GM03348 (cell line): ENCODE results near the gene ANO4.

ENCODE experiments used
- DNase-seq: peaks from one replicate; pipeline ENCODE4 v3.0.0; 2012; ENCODE audit warnings: low spot score

Gene ANO4

GRCh38 chr12:100794441-100795173 lies at the start of gene ANO4:
Gene ANO4 (plus strand): TSS chr12:100794776. CDS start chr12:100901786, 107,010 bp downstream.
- peak; percentile 16 for DNase-seq

GRCh38 chr12:100745378-100746071 lies 49.1 kb upstream of the ANO4 start:
- DNase-seq = no peak

GRCh38 chr12:100752841-100753240 lies 41.7 kb upstream of the ANO4 start:
- no peak for DNase-seq

GRCh38 chr12:100753837-100754236 lies 40.7 kb upstream of the ANO4 start:
- no peak for DNase-seq

- DNase-seq = no peak
These were observed 39.4 kb upstream of the ANO4 start for GRCh38 chr12:100755186-100755585.

- no peak for DNase-seq
These were observed 36.5 kb upstream of the ANO4 start for GRCh38 chr12:100758083-100758482.

- no peak for DNase-seq
These were observed 27.2 kb upstream of the ANO4 start for GRCh38 chr12:100767371-100767770.

- DNase-seq = no peak
These were observed 26.6 kb upstream of the ANO4 start for GRCh38 chr12:100767950-100768349.

- no peak for DNase-seq
These were observed 15.5 kb upstream of the ANO4 start for GRCh38 chr12:100778967-100779590.

GRCh38 chr12:100789146-100789545 lies 5.4 kb upstream of the ANO4 start:
- no peak for DNase-seq

- DNase-seq = no peak
These were observed 4.6 kb upstream of the ANO4 start for GRCh38 chr12:100789975-100790374.

GRCh38 chr12:100790552-100790951 lies 4.0 kb upstream of the ANO4 start:
- no peak for DNase-seq

GRCh38 chr12:100793182-100793581 lies 1.4 kb upstream of the ANO4 start:
- DNase-seq = peak; percentile 31

GRCh38 chr12:100795174-100795799 lies 711 bp downstream of the ANO4 start:
- DNase-seq = no peak

- no peak for DNase-seq
These were observed 1.2 kb downstream of the ANO4 start for GRCh38 chr12:100795800-100796179.

- DNase-seq = no peak
These were observed 2.0 kb downstream of the ANO4 start for GRCh38 chr12:100796621-100797020.

GRCh38 chr12:100797246-100797645 lies 2.7 kb downstream of the ANO4 start:
- DNase-seq = no peak

- DNase-seq = no peak
These were observed 3.2 kb downstream of the ANO4 start for GRCh38 chr12:100797786-100798185.

GRCh38 chr12:100798286-100799160 lies 3.9 kb downstream of the ANO4 start:
- no peak for DNase-seq

- no peak for DNase-seq
These were observed 5.2 kb downstream of the ANO4 start for GRCh38 chr12:100799770-100800169.

- DNase-seq = no peak
These were observed 6.1 kb downstream of the ANO4 start for GRCh38 chr12:100800723-100801122.

- no peak for DNase-seq
These were observed 6.7 kb downstream of the ANO4 start for GRCh38 chr12:100801320-100801719.
